ENCODE measurements around the gene FAM131A.

FAM131A gene

DNA sequence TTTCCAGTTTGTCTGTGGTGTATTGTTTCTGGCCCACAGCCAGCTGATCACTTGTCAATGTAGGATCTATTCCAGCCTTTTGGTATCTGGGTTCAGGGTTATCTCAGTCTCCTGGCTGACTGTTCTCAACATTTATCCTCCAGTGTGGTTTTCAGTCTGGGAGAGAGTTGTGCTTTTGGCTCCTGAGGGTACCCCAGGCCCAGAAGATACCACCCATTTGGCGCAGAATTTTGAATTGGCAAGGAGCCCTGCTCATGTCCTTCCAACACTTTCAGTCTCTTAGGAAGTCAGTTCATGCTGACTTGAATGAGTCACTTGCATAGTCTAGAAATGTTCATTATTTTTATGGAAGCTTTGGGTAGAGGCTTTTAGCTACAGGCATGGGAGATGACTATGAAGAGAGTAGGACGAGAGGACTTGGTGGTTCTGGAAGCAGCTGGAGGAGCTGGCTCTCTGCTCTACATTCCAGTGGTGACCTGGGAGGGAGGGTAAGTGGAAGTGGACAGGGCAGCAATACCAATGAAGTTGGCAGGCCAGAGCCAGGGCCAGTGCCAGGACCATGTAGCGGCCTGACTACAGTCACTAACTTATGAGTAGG is 31.3 kb downstream of the FAM131A start (continued):
- TF ChIP-seq, protein P1, sequence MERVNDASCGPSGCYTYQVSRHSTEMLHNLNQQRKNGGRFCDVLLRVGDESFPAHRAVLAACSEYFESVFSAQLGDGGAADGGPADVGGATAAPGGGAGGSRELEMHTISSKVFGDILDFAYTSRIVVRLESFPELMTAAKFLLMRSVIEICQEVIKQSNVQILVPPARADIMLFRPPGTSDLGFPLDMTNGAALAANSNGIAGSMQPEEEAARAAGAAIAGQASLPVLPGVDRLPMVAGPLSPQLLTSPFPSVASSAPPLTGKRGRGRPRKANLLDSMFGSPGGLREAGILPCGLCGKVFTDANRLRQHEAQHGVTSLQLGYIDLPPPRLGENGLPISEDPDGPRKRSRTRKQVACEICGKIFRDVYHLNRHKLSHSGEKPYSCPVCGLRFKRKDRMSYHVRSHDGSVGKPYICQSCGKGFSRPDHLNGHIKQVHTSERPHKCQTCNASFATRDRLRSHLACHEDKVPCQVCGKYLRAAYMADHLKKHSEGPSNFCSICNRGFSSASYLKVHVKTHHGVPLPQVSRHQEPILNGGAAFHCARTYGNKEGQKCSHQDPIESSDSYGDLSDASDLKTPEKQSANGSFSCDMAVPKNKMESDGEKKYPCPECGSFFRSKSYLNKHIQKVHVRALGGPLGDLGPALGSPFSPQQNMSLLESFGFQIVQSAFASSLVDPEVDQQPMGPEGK (CRISPR knock-in tag; IDR thresholded peaks at IDR 0.05; ENCODE audit: borderline replicate concordance) = no peak
- TF ChIP-seq, protein P2, sequence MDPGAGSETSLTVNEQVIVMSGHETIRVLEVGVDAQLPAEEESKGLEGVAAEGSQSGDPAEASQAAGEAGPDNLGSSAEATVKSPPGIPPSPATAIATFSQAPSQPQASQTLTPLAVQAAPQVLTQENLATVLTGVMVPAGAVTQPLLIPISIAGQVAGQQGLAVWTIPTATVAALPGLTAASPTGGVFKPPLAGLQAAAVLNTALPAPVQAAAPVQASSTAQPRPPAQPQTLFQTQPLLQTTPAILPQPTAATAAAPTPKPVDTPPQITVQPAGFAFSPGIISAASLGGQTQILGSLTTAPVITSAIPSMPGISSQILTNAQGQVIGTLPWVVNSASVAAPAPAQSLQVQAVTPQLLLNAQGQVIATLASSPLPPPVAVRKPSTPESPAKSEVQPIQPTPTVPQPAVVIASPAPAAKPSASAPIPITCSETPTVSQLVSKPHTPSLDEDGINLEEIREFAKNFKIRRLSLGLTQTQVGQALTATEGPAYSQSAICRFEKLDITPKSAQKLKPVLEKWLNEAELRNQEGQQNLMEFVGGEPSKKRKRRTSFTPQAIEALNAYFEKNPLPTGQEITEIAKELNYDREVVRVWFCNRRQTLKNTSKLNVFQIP (CRISPR knock-in tag; IDR thresholded peaks at IDR 0.05; ENCODE audit: borderline replicate concordance, low read depth) = no peak
- no peak for TF ChIP-seq PPARA (CRISPR knock-in tag; IDR thresholded peaks at IDR 0.05; ENCODE audit: borderline replicate concordance)

DNA sequence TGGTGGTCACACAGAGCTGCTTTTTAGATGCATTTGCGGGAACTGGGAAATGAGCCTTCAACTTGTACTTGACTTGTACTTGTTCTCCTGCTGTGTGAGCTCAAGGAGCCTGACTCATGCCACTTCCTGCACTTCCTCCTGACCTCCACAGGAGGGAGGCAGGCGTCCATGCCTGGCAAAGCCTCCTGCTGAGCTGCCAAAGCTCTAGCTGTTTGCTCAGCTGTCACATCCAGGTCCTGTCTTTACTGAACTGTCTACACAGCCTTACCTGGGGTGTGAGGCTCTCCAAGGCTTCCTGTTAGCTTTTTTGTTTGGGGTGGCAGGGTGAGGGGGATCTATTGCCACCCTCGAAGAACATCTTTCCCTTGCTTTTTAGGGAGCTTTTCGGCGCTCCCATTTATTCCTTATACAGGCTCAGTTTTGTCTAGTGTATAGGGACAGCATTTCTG is 34.2 kb downstream of the FAM131A start:
- peak; percentile 93 for ATAC-seq
- TF ChIP-seq ZFP30 (CRISPR knock-in tag; IDR thresholded peaks at IDR 0.05) = no peak
- TF ChIP-seq, protein P3, sequence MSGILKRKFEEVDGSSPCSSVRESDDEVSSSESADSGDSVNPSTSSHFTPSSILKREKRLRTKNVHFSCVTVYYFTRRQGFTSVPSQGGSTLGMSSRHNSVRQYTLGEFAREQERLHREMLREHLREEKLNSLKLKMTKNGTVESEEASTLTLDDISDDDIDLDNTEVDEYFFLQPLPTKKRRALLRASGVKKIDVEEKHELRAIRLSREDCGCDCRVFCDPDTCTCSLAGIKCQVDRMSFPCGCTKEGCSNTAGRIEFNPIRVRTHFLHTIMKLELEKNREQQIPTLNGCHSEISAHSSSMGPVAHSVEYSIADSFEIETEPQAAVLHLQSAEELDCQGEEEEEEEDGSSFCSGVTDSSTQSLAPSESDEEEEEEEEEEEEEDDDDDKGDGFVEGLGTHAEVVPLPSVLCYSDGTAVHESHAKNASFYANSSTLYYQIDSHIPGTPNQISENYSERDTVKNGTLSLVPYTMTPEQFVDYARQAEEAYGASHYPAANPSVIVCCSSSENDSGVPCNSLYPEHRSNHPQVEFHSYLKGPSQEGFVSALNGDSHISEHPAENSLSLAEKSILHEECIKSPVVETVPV (CRISPR knock-in tag; IDR thresholded peaks at IDR 0.05) = no peak
- TF ChIP-seq TOX (CRISPR knock-in tag; IDR thresholded peaks at IDR 0.05; ENCODE audit: borderline replicate concordance) = no peak
- no peak for TF ChIP-seq RARB (CRISPR knock-in tag; IDR thresholded peaks at IDR 0.05)
- TF ChIP-seq, protein P4, sequence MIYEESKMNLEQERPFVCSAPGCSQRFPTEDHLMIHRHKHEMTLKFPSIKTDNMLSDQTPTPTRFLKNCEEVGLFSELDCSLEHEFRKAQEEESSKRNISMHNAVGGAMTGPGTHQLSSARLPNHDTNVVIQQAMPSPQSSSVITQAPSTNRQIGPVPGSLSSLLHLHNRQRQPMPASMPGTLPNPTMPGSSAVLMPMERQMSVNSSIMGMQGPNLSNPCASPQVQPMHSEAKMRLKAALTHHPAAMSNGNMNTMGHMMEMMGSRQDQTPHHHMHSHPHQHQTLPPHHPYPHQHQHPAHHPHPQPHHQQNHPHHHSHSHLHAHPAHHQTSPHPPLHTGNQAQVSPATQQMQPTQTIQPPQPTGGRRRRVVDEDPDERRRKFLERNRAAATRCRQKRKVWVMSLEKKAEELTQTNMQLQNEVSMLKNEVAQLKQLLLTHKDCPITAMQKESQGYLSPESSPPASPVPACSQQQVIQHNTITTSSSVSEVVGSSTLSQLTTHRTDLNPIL (CRISPR knock-in tag; IDR thresholded peaks at IDR 0.05; ENCODE audit: low read depth) = no peak

DNA sequence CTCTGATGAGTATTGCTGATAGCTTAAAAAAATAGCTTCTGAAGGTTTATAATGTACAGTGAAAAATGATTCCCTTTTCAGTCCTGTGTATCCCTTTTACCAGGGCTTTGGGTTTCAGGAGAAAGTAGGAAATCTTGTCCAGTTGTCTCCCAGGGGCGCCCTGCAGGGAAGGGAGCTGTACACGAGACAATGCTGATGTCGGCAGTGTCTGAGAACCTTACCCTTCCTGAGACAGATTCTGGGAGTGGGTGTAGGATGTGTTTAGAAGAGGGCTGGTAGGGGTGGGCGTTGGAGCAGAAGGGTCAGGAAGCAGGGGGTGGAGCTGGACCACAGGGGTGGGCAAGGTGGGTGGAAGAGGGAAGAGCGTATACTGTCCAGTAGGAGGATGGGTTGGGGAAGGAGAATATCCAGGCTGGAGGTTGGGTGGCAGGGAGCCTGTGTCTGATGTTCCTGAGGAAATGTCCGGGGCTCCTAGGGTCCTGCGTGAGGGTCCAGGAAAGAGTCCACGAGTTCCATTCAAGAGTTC is 35.0 kb downstream of the FAM131A start:
- no peak for ATAC-seq
- TF ChIP-seq SNAI2 (CRISPR knock-in tag; IDR thresholded peaks at IDR 0.05) = no peak
- no peak for TF ChIP-seq ARNTL (CRISPR knock-in tag; IDR thresholded peaks at IDR 0.05; ENCODE audit: borderline replicate concordance, low read depth)
- no peak for TF ChIP-seq ZNF565 (CRISPR knock-in tag; conservative IDR thresholded peaks at IDR 0.05; ENCODE audit: low read depth)
- TF ChIP-seq RARB (CRISPR knock-in tag; IDR thresholded peaks at IDR 0.05) = no peak
- TF ChIP-seq, protein P5, sequence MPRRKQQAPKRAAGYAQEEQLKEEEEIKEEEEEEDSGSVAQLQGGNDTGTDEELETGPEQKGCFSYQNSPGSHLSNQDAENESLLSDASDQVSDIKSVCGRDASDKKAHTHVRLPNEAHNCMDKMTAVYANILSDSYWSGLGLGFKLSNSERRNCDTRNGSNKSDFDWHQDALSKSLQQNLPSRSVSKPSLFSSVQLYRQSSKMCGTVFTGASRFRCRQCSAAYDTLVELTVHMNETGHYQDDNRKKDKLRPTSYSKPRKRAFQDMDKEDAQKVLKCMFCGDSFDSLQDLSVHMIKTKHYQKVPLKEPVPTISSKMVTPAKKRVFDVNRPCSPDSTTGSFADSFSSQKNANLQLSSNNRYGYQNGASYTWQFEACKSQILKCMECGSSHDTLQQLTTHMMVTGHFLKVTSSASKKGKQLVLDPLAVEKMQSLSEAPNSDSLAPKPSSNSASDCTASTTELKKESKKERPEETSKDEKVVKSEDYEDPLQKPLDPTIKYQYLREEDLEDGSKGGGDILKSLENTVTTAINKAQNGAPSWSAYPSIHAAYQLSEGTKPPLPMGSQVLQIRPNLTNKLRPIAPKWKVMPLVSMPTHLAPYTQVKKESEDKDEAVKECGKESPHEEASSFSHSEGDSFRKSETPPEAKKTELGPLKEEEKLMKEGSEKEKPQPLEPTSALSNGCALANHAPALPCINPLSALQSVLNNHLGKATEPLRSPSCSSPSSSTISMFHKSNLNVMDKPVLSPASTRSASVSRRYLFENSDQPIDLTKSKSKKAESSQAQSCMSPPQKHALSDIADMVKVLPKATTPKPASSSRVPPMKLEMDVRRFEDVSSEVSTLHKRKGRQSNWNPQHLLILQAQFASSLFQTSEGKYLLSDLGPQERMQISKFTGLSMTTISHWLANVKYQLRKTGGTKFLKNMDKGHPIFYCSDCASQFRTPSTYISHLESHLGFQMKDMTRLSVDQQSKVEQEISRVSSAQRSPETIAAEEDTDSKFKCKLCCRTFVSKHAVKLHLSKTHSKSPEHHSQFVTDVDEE (CRISPR knock-in tag; IDR thresholded peaks at IDR 0.05) = no peak
- no peak for TF ChIP-seq GLIS3 (CRISPR knock-in tag; IDR thresholded peaks at IDR 0.05)
- TF ChIP-seq ZFP30 (CRISPR knock-in tag; IDR thresholded peaks at IDR 0.05) = no peak
- no peak for TF ChIP-seq BACH2 (CRISPR knock-in tag; IDR thresholded peaks at IDR 0.05; ENCODE audit: borderline replicate concordance)
- TF ChIP-seq ZNF70 (CRISPR knock-in tag; IDR thresholded peaks at IDR 0.05) = no peak
- TF ChIP-seq, protein P2 (CRISPR knock-in tag; IDR thresholded peaks at IDR 0.05; ENCODE audit: borderline replicate concordance, low read depth) = no peak
- TF ChIP-seq, protein P3 (CRISPR knock-in tag; IDR thresholded peaks at IDR 0.05) = no peak
- TF ChIP-seq, protein P4 (CRISPR knock-in tag; IDR thresholded peaks at IDR 0.05; ENCODE audit: low read depth) = no peak
- TF ChIP-seq ESRRG (CRISPR knock-in tag; IDR thresholded peaks at IDR 0.05) = no peak

Data from SK-N-SH treated with all-trans-retinoic acid at 6 μM for 48 hours (cell line).